ENCODE results near the gene PFKFB2. TPM values are rescaled to one million over a fixed set of nuclear protein-coding genes. Genes with fewer than 3 reads are reported as not detected.

PFKFB2 gene
- total RNA-seq, 1 donor from 2014 or later, result 49.9 TPM

- Histone ChIP-seq H3K27ac (peak overlapping the region; percentile 77), H3K4me3 (no peak overlapping the region), H3K9me3 (no peaks in the 10 kb centered on the region), H3K36me3 (no peaks in the 10 kb centered on the region), H3K4me1 (peaks cover 23% of the 10 kb centered on the region), H3K27me3 (no peaks in the 10 kb centered on the region)
- no peak for ATAC-seq
- intact Hi-C loops (cut with DNase I), result no loop called here
- TF ChIP-seq CTCF (IDR thresholded peaks at IDR 0.05), result no peak
- no peak for DNase-seq
Observed at GRCh38 chr1:207009182-207009850, 43.8 kb upstream of the PFKFB2 start.

GRCh38 chr1:207009945-207010344 is 43.1 kb upstream of the PFKFB2 start:
- ATAC-seq (peak; percentile 83), DNase-seq (no peak)
- Histone ChIP-seq H3K9me3 (no peaks in the 10 kb centered on the region), H3K4me1 (peaks cover 21% of the 10 kb centered on the region), H3K36me3 (no peaks in the 10 kb centered on the region), H3K4me3 (no peak overlapping the region), H3K27ac (peak overlapping the region; percentile 77), H3K27me3 (no peaks in the 10 kb centered on the region)
- intact Hi-C loops (cut with DNase I), result no loop called here
- no peak for TF ChIP-seq CTCF (IDR thresholded peaks at IDR 0.05)

GRCh38 chr1:207010726-207011125 is 42.3 kb upstream of the PFKFB2 start:
- peaks cover 16% of the 10 kb centered on the region for H3K4me1 ChIP-seq
- intact Hi-C loops (cut with DNase I), result no loop called here
- H3K9me3 ChIP-seq, result no peaks in the 10 kb centered on the region
- H3K4me3 ChIP-seq, result no peak overlapping the region
- peak; percentile 73 for ATAC-seq
- no peaks in the 10 kb centered on the region for H3K27me3 ChIP-seq
- no peaks in the 10 kb centered on the region for H3K36me3 ChIP-seq
- TF ChIP-seq CTCF (IDR thresholded peaks at IDR 0.05), result no peak
- peak overlapping the region; percentile 77 for H3K27ac ChIP-seq
- no peak for DNase-seq

- DNase-seq (no peak), ATAC-seq (no peak)
- H3K27ac ChIP-seq, result no peak overlapping the region
- H3K27me3 ChIP-seq, result no peaks in the 10 kb centered on the region
- TF ChIP-seq CTCF (IDR thresholded peaks at IDR 0.05), result no peak
- H3K9me3 ChIP-seq, result no peaks in the 10 kb centered on the region
- H3K4me3 ChIP-seq, result no peak overlapping the region
- H3K4me1 ChIP-seq, result peaks cover 16% of the 10 kb centered on the region
- H3K36me3 ChIP-seq, result no peaks in the 10 kb centered on the region
- intact Hi-C loops (cut with DNase I), result no loop called here
Observed at GRCh38 chr1:207013321-207014085, 39.6 kb upstream of the PFKFB2 start.

- DNase-seq (no peak), ATAC-seq (no peak)
- Histone ChIP-seq H3K4me3 (no peak overlapping the region), H3K27ac (no peak overlapping the region), H3K27me3 (no peaks in the 10 kb centered on the region), H3K4me1 (peaks cover 8% of the 10 kb centered on the region), H3K36me3 (no peaks in the 10 kb centered on the region), H3K9me3 (no peaks in the 10 kb centered on the region)
- TF ChIP-seq CTCF (IDR thresholded peaks at IDR 0.05), result no peak
- intact Hi-C loops (cut with DNase I), result no loop called here
Observed at GRCh38 chr1:207014728-207015127, 38.3 kb upstream of the PFKFB2 start.

Data from upper lobe of right lung (tissue), 1 donor.